ENCODE results near the gene KIF1A. TPM values are rescaled to one million over a fixed set of nuclear protein-coding genes. Genes with fewer than 3 reads are reported as not detected.

KIF1A gene
- total RNA-seq, 1 experiment from 2014 or later = not detected

DNA sequence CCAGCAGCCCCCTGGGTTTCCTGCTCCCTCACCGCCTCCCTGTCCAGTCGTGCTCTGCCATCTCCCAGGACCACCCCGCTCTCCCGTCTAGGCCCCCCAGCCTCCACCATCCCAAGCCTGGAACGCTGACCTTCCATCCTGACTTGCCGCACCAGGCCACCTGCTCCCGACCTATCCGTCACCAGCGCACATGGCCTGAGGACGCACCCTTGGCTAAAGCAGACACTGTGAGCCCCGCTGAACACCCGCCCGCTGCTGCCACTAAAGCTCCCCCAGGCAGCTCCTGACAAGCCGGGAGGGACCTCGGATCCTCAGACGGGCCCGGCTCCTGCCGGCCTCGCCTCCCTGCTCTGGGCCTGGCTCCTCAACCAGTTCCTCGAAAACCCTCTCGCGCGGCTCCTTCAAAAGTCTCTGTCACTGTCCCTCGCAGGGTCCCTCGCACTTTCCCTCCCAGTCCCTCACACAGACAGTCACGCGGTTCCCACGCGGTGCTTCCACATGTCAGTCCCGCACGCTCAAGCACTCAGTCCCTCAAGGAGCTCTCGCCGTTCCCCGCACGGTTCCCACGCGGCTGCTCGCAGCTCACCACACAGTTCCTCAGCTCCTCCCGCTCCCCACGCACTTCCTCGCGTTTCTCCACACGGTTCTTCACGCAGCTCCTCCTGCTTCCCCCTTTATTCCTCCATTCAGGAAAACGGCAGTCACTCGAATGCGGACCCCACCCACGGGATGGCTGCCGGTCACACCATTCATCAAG is 42.4 kb downstream of the KIF1A start:
- no peaks in the 10 kb centered on the region for H3K9me3 ChIP-seq
- no peak overlapping the region for H3K4me3 ChIP-seq
- DNase-seq = no peak
- no peaks in the 10 kb centered on the region for H3K36me3 ChIP-seq
- no peaks in the 10 kb centered on the region for H3K27me3 ChIP-seq

DNA sequence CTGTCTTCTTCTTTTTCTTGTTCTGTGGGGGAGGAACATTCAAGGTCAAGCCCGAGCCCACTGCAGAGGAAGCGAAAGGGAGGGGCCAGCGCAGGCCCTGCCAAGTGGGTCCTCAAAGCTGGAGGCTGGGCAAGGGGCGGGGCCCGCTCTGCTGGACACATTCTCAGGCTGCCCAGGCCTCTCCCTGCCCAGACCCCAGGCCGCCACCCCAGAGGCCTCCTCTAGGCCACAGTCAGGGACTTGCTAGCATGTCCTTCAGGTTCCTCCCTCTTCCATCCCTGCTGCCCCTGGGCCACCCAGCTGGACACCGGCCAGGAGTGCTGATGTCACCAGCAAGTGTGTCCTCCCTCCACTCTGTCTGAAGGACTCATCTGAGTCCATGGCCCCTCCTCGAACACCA is 44.1 kb downstream of the KIF1A start:
- no peaks in the 10 kb centered on the region for H3K9me3 ChIP-seq
- no peak overlapping the region for H3K4me3 ChIP-seq
- H3K27me3 ChIP-seq = no peaks in the 10 kb centered on the region
- DNase-seq = no peak
- no peaks in the 10 kb centered on the region for H3K36me3 ChIP-seq

DNA sequence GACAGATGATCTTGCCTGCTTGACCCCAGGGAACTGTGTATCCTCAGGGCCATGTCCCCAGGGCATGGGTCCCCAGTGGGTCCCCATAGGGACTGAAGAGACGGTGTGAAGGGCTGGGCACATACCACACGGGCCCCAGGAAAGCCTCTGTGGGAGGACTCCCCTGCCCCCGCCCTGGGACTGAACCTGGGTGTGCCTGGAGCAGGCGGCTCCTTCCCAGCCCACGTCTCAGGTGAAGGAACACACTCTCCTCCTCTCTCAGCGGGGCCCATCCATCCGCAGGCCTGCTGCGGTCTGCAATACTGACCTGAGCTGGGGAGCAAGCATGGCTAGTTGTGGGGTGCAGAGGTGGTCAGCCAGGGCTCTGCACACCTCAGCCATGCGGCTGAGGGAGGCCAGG is 45.2 kb downstream of the KIF1A start:
- Histone ChIP-seq H3K27me3 (no peaks in the 10 kb centered on the region), H3K9me3 (no peaks in the 10 kb centered on the region), H3K36me3 (no peaks in the 10 kb centered on the region), H3K4me3 (no peak overlapping the region)
- DNase-seq = no peak

DNA sequence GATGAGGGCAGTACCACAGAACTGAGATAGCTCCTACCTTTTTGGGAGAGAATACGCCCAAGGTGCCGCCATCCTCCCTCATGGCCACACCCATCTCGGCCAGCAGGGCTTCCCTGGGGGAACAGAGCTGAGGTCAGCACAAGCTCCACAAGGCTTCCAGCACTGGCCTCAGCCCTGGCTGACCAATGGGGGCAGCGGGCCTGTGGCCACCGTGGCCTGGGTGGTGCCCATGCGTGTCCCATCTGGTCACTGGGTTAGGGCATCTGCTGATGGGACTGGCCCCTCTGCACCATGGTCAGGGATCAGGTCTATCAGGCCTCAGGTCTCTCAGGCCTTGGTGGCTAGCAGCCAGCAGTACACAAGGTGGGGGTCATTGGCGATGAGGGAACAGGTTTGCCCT is 50.9 kb downstream of the KIF1A start:
- Histone ChIP-seq H3K36me3 (no peaks in the 10 kb centered on the region), H3K9me3 (no peaks in the 10 kb centered on the region)
- no peak for DNase-seq

DNA sequence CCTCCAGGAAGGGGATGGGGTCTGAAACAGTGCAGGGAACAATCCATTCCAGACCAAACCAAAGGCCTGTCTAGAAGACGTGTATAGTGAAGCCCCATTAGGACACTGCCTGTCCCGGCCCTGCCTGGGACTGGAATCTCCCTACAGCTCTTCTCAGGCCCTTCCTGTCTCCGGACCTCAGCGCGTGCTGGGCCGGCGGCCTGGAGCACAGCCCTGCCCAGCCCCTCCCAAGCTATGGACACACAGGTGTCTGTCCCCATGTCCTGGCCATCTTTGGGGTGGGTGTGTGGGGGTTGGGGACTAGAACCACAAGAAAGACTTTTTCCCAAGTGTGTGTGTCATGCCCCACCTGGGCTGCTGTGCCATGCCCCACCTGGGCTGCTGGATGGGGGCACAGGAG is 51.8 kb downstream of the KIF1A start:
- no peaks in the 10 kb centered on the region for H3K27me3 ChIP-seq
- no peak for DNase-seq
- H3K36me3 ChIP-seq = no peaks in the 10 kb centered on the region
- no peaks in the 10 kb centered on the region for H3K9me3 ChIP-seq
- H3K4me3 ChIP-seq = no peak overlapping the region

More for the DNA sequence above, 50.9 kb downstream of the KIF1A start:
- no peaks in the 10 kb centered on the region for H3K27me3 ChIP-seq
- no peak overlapping the region for H3K4me3 ChIP-seq

GRCh38 chr2:240767341-240767740 is 52.7 kb downstream of the KIF1A start:
- Histone ChIP-seq H3K27me3 (no peaks in the 10 kb centered on the region), H3K9me3 (no peaks in the 10 kb centered on the region), H3K36me3 (no peaks in the 10 kb centered on the region), H3K4me3 (no peak overlapping the region)
- no peak for DNase-seq

GRCh38 chr2:240766072-240766471 is 53.9 kb downstream of the KIF1A start:
- H3K27me3 ChIP-seq = no peaks in the 10 kb centered on the region
- no peaks in the 10 kb centered on the region for H3K36me3 ChIP-seq
- no peak overlapping the region for H3K4me3 ChIP-seq
- no peak for DNase-seq
- no peaks in the 10 kb centered on the region for H3K9me3 ChIP-seq

GRCh38 chr2:240765007-240765406 is 55.0 kb downstream of the KIF1A start:
- Histone ChIP-seq H3K27me3 (no peaks in the 10 kb centered on the region), H3K36me3 (no peaks in the 10 kb centered on the region), H3K4me3 (no peak overlapping the region), H3K9me3 (no peaks in the 10 kb centered on the region)
- DNase-seq = no peak

- no peaks in the 10 kb centered on the region for H3K27me3 ChIP-seq
- no peak for DNase-seq
- H3K36me3 ChIP-seq = no peaks in the 10 kb centered on the region
- no peak overlapping the region for H3K4me3 ChIP-seq
- H3K9me3 ChIP-seq = no peaks in the 10 kb centered on the region
Observed at GRCh38 chr2:240764605-240765004, 55.4 kb downstream of the KIF1A start.

DNA sequence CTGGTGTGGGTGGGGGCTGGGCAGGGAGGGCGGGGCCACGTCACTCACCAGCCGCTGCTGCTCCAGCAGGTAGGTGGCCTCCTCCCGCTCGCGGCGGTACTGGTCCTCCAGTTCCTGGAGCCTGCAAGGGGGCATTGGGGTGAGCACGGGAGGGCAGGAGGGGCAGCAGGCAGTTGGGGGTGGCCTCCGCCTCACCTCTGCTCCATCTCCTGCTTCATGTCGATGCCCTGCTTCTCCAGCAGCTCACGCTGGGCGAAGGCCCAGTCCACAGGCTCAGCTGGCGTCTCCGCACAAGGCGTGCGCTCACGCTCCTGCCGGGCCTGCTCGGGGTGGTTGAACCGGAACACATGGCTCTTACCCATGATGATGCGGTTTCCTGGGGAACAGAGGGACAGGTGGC is 57.0 kb downstream of the KIF1A start:
- Histone ChIP-seq H3K4me3 (no peak overlapping the region), H3K36me3 (no peaks in the 10 kb centered on the region), H3K9me3 (no peaks in the 10 kb centered on the region), H3K27me3 (no peaks in the 10 kb centered on the region)
- DNase-seq = no peak

DNA sequence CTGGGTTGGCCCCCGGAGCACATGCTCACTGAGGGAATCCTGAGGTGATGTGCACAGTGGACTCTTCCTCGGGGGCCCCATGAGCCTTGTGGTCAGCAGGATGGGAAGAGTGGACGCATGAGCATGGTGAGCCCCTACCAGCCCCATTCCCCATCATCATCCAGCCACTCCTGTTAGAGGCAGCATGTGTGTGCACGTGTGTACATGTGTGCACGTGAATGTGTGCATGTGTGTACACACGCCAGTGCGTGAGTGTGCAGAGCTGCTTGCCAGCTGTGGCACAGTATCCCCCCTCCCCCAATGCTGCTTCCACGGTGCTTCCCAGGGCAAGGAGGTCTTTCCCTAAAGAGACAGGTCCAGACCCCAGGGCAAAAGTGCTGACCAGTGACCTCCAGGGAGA is 57.8 kb downstream of the KIF1A start:
- DNase-seq = no peak
- Histone ChIP-seq H3K36me3 (no peaks in the 10 kb centered on the region), H3K9me3 (no peaks in the 10 kb centered on the region), H3K27me3 (no peaks in the 10 kb centered on the region), H3K4me3 (no peak overlapping the region)

DNA sequence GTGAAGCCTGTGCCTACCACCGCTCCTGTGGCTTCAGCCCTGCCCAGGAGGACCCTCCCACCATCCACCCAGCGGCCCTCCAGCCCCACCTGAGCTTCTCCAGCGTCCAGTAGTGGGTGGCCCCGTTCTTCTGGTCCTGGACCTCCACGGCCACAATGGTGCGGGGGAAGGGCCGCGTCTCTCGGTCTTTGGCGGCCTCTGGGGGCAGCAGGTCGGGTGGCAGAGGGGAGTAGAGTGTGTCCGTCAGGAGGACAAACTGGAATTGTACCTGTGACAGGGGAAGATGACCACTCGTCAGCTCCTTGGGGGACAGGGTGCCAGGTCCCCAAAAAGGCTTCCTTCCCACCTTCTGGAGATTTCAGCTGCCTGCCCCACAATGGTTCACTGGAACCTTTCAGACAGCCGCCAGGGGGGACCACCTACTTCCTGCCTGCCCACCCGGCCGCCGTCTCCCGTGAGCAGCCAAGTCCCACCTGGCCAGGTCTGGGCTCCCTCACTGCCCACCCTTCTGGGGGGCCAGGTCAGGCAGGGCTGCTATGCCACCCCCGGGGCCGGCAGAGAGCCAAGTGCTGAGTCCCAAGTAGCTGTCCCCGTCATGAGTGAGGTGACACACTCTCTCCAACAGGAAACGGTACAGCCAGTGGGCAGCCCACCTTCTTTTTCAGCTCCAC is 59.3 kb downstream of the KIF1A start:
- Histone ChIP-seq H3K9me3 (no peaks in the 10 kb centered on the region), H3K36me3 (no peaks in the 10 kb centered on the region), H3K4me3 (no peak overlapping the region), H3K27me3 (no peaks in the 10 kb centered on the region)
- DNase-seq = no peak

DNA sequence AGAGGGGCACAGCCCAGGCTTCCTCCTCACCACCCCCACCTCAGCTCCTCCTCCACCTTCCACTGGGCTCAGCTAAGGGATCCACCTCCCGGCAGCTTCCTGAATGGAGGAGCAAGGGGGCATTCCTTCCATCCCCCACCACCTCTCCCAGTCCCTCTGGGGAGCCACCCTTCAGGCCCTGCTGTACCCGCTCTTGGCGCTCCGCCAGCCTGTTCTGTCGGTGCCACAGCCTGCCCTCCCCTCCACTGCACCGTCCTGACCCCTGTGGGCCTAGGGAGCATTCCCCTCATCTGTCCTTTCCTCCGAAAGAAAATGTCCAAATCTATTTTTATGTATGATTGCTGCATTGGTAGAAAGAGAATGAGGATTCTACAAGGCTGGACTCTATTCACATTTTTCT is 59.9 kb downstream of the KIF1A start:
- Histone ChIP-seq H3K36me3 (no peaks in the 10 kb centered on the region), H3K9me3 (no peaks in the 10 kb centered on the region), H3K4me3 (no peak overlapping the region), H3K27me3 (no peaks in the 10 kb centered on the region)
- DNase-seq = no peak

- H3K4me3 ChIP-seq = no peak overlapping the region
- H3K9me3 ChIP-seq = no peaks in the 10 kb centered on the region
- no peak for DNase-seq
- H3K27me3 ChIP-seq = no peaks in the 10 kb centered on the region
- no peaks in the 10 kb centered on the region for H3K36me3 ChIP-seq
Observed at GRCh38 chr2:240759459-240759858, 60.6 kb downstream of the KIF1A start.

GRCh38 chr2:240757086-240757614 is 62.9 kb downstream of the KIF1A start:
- no peaks in the 10 kb centered on the region for H3K36me3 ChIP-seq
- no peak for DNase-seq
- no peaks in the 10 kb centered on the region for H3K9me3 ChIP-seq
- H3K4me3 ChIP-seq = no peak overlapping the region
- no peaks in the 10 kb centered on the region for H3K27me3 ChIP-seq

- Histone ChIP-seq H3K36me3 (no peaks in the 10 kb centered on the region), H3K27me3 (no peaks in the 10 kb centered on the region), H3K9me3 (no peaks in the 10 kb centered on the region), H3K4me3 (no peak overlapping the region)
- no peak for DNase-seq
Observed at GRCh38 chr2:240752209-240752608, 67.8 kb downstream of the KIF1A start.

DNA sequence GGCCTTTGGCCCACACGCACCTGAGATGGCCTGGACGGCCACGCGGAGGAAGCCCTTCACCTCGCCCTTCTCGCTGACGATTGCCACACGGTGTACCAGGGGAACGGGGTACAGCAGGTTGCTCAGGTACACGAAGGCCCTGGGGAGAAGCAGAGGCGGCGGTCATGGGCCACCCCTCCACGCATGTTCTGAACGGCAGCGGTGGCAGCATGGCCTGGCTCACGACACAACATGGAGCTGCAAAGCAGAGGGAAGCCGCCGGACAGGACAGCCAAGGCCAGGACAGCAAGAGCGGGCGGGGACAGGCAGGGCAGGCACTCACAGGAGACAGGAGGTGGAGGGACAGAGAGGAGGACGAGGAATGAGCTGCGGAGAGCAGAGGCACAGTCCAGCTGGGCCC is 69.6 kb downstream of the KIF1A start:
- DNase-seq = no peak
- Histone ChIP-seq H3K9me3 (no peaks in the 10 kb centered on the region), H3K36me3 (no peaks in the 10 kb centered on the region), H3K27me3 (no peaks in the 10 kb centered on the region), H3K4me3 (no peak overlapping the region)

DNA sequence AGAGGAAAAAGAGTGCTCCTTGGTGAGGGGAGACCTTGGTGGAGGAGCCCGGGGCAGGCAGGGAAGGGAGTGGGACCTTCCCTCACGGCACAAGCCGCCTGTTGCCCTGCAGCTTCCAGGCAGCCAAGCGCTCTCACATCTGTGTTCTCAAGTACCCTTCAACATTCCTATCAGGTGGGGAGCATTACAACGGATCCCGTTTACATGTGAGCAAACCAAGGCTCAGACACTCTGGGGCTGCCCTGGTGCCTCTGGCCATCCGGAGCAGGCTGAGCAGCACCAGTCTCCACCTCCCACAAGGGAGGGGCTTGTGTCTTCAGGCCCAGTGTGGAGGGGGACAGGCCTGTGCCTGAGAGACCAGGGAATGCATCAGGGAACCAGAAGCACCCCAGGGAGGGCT is 70.5 kb downstream of the KIF1A start:
- Histone ChIP-seq H3K4me3 (no peak overlapping the region), H3K36me3 (no peaks in the 10 kb centered on the region), H3K27me3 (no peaks in the 10 kb centered on the region), H3K9me3 (no peaks in the 10 kb centered on the region)
- DNase-seq = no peak

All from MG63 (cell line).